GM19372 (cell line): ENCODE measurements around the gene SLC25A30.

Experiments used
- ATAC-seq: cut with Tn5 transposase; IDR thresholded peaks from one replicate; pipeline ENCODE4 v1.9.1; 2021; ENCODE audit warnings: mild to moderate bottlenecking, low read depth, moderate library complexity; ENCODE audit not compliant: unreplicated experiment

Gene SLC25A30, protein sequence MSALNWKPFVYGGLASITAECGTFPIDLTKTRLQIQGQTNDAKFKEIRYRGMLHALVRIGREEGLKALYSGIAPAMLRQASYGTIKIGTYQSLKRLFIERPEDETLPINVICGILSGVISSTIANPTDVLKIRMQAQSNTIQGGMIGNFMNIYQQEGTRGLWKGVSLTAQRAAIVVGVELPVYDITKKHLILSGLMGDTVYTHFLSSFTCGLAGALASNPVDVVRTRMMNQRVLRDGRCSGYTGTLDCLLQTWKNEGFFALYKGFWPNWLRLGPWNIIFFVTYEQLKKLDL

GRCh38 chr13:45417790-45418534, at the start of gene SLC25A30:
Gene SLC25A30, minus strand, starts transcription at chr13:45418373. Its CDS starts 6,948 bp downstream, at chr13:45411425.
- ATAC-seq = peak; percentile 93

GRCh38 chr13:45466359-45466758, 48.2 kb upstream of the SLC25A30 start:
- no peak for ATAC-seq

DNA sequence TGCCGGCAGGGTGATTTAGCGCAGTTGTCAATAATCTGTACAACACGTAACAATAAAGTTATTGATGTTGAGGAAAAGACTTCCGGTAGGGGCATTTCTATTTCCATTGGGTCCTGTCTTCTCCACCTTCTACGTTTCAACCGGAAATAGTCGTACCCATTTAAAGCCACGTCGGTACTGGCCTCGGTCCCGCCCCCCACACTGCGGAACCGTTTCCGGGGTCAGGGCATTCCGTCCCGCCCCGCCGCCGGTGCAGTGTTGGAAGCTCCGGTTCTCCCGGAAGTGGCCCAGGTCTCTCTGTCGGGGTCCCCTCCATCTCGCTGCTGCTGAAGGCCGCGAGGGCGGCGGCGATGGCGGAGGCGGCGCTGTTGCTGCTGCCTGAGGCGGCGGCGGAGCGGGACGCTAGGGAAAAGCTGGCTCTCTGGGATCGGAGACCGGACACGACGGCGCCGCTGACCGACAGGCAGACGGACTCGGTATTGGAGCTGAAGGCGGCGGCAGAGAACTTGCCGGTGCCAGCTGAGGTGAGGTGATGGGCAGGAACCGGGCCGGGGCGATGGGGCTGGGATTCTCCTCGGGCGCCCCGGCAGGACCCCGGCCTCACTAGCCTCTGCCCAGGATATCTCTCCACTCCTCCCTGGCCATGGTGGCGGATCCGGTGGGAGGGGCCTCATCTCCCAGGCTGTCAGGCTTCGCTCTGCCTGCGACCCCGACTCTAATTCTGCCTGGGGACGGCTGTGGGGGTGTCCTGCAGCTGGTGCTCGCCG, 46.7 kb upstream of the SLC25A30 start, which contains the start of gene COG3:
Gene COG3, plus strand, starts transcription at position 253 of the 767 bp plus-strand sequence. Its CDS starts 98 bp downstream, at position 351.
- ATAC-seq = peak; percentile 97

DNA sequence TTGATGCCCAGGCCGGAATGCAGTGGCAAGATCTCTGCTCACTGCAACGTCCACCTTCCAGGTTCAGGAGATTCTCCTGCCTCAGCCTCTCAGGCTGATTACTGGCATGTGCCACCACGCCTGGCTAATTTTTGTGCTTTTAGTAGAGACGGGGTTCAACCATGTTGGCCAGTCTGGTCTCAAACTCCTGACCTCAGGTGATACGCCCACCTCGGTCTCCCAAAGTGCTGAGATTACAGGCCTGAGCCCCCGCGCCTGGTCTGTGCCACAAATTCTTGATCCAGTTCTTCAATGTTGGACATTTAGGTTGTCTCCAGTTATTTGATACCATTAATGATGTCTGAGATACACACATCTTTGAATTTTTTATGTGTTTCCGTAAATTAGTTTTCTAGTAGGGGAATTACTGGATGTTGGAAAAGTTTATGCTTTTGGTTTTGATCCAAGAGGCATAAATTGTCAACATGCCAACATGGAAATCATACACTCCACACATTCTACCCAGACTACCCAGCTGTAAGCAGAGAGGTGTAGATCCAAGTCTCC, 46.0 kb upstream of the SLC25A30 start:
- ATAC-seq = no peak

DNA sequence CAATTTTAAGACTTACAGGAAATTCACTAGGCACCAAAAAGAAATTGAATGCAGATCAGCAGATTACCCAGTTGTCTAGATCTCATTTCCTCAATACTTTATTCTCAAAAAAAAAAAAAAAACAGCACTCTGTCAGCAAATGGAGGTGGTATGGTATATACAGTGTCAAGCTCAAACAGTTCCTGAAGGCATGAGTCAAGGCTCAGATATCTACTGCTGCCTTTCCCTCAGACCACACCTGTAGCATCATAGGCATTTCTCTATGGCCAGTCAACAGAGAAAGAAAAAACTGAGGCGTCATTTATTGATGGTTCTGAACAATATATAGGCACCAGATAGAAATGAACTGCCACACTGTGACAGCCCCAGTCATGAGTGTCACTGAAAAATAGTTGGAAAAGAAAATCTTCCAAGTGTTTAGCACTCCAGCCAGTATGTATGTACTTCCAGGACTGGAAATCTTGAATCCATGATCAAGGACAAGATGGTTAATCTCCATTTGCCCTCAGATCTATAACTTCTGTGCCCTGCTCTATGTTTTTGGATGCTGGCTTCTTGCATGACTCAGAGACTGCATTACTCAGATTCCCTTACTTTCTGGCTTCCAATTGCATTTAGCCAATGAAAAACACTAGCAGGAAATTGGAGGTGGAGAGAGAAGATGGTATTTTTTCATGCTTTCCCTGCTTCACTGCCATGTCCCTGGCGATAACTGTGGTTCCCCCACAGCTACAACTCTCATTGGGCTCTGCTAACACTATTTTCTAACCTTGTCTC, 38.2 kb upstream of the SLC25A30 start:
- no peak for ATAC-seq

DNA sequence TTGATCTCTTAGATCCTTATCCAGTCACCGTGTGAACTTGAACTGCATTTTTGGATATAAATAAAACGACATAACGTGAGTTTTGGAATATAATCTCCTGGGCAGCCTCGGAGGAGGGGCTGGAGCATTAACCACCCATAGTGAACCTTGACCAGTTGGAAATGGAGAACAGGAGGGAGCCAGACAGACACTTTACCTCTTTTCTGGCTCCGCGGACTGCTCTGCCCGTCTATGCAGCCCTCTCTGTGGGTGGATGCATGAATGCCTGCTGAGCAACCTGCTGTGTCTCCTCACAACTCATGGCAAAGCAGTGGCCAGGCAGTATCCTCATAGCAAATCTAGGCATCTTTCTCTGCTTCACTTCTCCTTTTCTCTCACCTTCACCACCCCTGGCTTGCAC, 36.0 kb upstream of the SLC25A30 start:
- no peak for ATAC-seq

DNA sequence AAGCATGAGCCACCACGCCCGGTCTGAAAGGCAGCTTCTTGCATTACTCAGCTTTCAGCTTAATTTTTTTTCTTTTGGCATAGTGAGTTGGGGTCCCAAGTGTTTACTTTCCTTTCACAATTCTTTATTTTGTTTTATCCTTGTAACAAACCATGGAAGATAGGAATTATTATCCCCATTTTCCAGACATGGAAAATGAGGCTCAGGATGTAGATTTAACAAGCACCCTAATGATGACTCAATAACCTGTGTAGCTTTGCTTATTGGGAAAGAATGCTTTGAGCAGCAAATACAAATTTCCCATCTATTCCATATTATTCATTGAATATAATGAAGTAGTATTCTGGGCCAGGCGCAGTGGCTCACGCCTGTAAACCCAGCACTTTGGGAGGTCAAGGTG, 33.1 kb upstream of the SLC25A30 start:
- ATAC-seq = no peak

GRCh38 chr13:45448965-45449559, 30.9 kb upstream of the SLC25A30 start:
- ATAC-seq = no peak

GRCh38 chr13:45447050-45447661, 29.0 kb upstream of the SLC25A30 start:
- ATAC-seq = no peak

DNA sequence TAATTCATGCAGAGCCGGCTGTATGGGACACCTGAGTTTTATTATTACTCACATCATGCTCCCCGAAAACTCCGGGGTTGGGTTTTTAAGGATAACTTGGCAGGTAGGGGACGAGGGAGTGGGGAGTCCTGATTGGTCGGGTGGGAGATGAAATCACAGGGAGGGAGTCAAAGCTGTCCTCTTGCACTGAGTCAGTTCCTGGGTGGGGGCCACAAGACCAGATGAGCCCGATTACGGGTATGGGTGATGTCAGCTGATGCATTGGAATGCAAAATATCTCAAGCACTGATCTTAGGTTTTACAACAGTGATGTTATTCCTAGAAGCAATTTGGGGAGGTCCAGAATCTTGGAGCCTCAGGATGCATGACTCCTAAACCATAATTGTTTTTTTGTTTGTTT, 28.0 kb upstream of the SLC25A30 start:
- no peak for ATAC-seq

GRCh38 chr13:45445053-45445452, 26.9 kb upstream of the SLC25A30 start:
- no peak for ATAC-seq

DNA sequence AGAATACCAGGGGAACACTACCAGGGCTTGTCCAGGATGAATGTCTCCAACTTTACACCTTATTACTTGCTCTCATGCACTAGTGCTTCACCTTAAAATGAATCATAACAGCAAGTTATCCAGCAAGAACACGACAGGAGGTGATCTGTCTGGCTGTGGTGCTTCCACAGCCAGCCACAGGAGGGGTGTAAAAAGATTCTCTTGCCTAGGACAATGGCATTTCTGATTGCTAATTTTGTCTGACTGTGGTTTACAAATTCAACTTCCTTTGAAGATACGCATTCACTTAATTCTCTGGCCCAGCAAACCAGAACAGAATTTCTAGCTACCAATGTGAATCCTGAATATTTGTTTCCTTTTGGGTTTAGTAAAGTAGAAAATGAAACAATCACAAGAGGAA, 23.5 kb upstream of the SLC25A30 start:
- no peak for ATAC-seq

- no peak for ATAC-seq
Observed at GRCh38 chr13:45439781-45440462, 21.7 kb upstream of the SLC25A30 start.

DNA sequence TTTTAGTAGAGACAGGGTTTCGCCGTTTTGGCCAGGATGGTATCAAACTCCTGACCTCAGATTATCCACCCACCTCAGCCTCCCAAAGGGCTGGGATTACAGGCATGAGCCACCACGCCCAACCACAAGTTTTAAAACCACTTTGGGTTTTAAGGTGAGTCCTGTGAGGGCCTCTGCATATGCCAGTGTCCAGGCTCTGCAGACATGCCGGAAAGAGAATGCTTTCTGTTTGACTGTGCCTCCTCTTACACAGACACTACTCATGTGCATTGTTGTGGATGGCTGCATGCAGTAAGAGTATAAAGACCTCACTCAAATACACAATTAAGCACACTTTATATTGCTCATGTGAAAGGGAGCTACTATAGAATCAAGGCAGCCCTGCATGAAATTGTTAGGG, 20.8 kb upstream of the SLC25A30 start:
- ATAC-seq = no peak

- ATAC-seq = no peak
Observed at GRCh38 chr13:45437947-45438346, 19.8 kb upstream of the SLC25A30 start.

GRCh38 chr13:45436953-45437352, 18.8 kb upstream of the SLC25A30 start:
- no peak for ATAC-seq

DNA sequence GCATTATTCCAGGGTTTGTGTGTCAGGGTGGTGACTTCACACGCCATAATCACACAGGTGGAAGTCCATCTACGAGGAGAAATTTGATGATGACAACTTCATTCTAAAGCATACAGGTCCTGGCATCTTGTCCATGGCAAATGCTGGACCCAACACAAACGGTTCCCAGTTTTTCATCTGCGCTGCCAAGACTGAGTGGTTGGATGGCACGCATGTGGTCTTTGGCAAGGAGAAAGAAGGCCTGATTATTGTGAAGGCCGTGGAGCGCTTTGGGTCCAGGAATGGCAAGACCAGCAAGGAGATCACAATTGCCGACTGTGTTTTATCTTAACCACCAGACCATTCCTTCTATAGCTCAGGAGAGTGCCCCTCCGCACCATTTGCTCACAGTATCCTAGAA, 18.2 kb upstream of the SLC25A30 start:
- no peak for ATAC-seq

- ATAC-seq = no peak
Observed at GRCh38 chr13:45434556-45435371, 16.6 kb upstream of the SLC25A30 start.
